Right lobe of liver (tissue), 6 donors: ENCODE measurements around the gene GPS1. TPM values are rescaled to one million over a fixed set of nuclear protein-coding genes. Genes with fewer than 3 reads are reported as not detected.

Source experiments
- ATAC-seq, 4 donors: fragments of 200-7000 bp; cut with Tn5 transposase; one replicate each; pipeline ENCODE4 v1.9.1; 2020; ENCODE audit warnings: mild to moderate bottlenecking in 4 of 4, moderate library complexity in 4 of 4
- DNase-seq, 3 donors: peaks; one replicate each; pipeline ENCODE4 v3.0.0-alpha.2; 2020
- H3K27ac ChIP-seq, 3 donors: fragments of 200-600 bp; one replicate each; pipeline ENCODE4 v1.8.0; 2022
- H3K27me3 ChIP-seq, 2 donors: fragments of 200-600 bp; one replicate each; pipeline ENCODE4 v1.8.0; 2022
- H3K36me3 ChIP-seq, 4 donors: fragments of 200-600 bp; sonication (generic) in 1 of 4; one replicate each; pipeline versions ENCODE4 v1.5.1 to v1.8.0; 2017 to 2022; ENCODE audit warnings: control low read depth in 1 of 4
- H3K4me1 ChIP-seq, 4 donors: fragments of 200-600 bp; sonication (generic) in 1 of 4; one replicate each; pipeline versions ENCODE4 v1.5.1 to v1.8.0; 2017 to 2022; ENCODE audit warnings: control low read depth in 1 of 4
- H3K4me3 ChIP-seq, 3 donors: fragments of 200-600 bp; one replicate each; pipeline ENCODE4 v1.8.0; 2022
- H3K9me3 ChIP-seq, 4 donors: fragments of 200-600 bp; sonication (generic) in 1 of 4; one replicate each; pipeline versions ENCODE4 v1.5.1 to v1.8.0; 2017 to 2022; ENCODE audit warnings: control low read depth in 1 of 4
- CTCF ChIP-seq, 4 donors: fragments of 200-600 bp in 3 of 4; fragments of 450-650 bp in 1 of 4; IDR thresholded peaks; one replicate each; pipeline versions ENCODE4 v1.5.1 to v1.8.0; 2016 to 2022; ENCODE audit warnings: antibody characterized with exemption in 4 of 4, mild to moderate bottlenecking in 2 of 4
- POLR2A ChIP-seq: fragments of 450-650 bp; IDR thresholded peaks from one replicate; pipeline ENCODE4 v1.6.1; 2017; ENCODE audit warnings: antibody characterized with exemption, mild to moderate bottlenecking
- WGBS: methylation state at CpG from one replicate; pipeline ENCODE4 v1.1.6; 2018; ENCODE audit warnings: low coverage, low lambda C conversion rate; ENCODE audit not compliant: insufficient coverage; ENCODE audit errors: missing lambda C conversion rate; 5-methylcytosine and 5-hydroxymethylcytosine counted together
- intact Hi-C, 2 donors: fragments of 100-400 bp; cut with DNase I; formaldehyde crosslinking; loops; one replicate each; pipeline versions ENCODE4 v1.11.2 to v1.14.1; 2022
- long read RNA-seq: library from polyadenylated mRNA; unstranded; transcript quantifications from one replicate; pipeline ENCODE4 v2.0.0, GENCODE V29; 2019
- total RNA-seq, 6 experiments: library from RNA; depleted of rRNA in 2 of 6; stranded (reverse); fragments of >200 nt in 2 of 6; fragmentation: NEBNext Ultra II Directional in 3 of 6; extraction: Animal tissue kit (Norgen Biotek cat#: 25700) in 3 of 6; gene quantifications; one replicate each; pipeline versions ENCODE4 v1.1.0 to v1.2.4, GENCODE V29; 2016 to 2023
- donor health status: DM: no; HTN: yes; CAD: no.
- donor health status: DM: no; HTN: no; CAD: no.
- donor health status: DM: no; HTN: no; CAD: no.
- donor health status: DM: no; HTN: yes; CAD: no.
- donor health status: DM: no; HTN: yes; CAD: no.

Gene GPS1
- 10 to 100 TPM; 46.5 to 93.5 (median 62.1) TPM for total RNA-seq
- long read RNA-seq, transcript GPS1-208 (13 exons, 1,874 nt), result major isoform, 7 of 16 reads
- long read RNA-seq, partial matches to known transcripts, result 3 of 16 reads
- long read RNA-seq, other reads (novel, unspliced or antisense), result 4 of 16 reads

DNA sequence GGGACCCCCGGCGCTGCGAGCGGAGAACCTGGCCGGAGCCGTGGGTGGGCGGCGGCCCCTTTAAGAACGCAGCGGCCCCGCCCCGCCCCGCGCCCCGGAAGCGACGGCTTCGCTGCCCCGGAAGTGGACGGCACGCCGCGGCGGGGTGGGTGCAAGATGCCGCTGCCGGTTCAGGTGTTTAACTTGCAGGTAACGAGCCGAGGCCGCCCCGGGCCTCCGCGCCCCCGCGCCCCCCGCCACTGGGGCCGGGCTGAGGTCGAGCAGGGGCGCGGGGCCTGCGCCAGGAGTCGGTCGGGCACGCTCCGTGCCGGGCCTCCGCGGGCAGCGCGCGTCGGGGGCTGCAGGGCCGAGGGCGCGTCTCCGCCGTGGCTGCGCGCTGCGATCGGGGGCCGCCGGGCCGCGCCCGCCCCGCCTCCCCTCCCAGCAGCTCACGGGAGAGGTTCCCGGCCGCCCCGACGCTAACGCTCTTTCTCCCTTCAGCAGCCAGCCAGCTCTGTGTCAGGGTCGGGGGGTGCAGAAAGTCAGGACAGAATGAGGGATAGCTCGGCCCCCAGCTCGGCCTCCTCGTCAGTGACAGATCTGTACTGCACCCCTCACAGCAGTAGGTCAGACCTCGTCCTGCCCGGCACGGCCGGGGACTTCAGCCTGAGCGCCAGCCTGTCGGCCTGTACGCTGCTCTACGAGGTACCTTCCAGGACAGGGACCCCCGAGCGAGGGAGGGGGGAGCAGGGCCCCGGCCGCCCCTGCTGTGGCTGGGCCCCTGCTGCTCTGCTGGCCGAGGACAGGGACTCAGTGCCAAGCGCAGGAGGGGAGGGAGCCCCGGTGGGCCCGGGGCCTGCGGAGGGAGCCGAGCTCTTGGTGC, at the start of gene GPS1, which contains the start of gene RFNG:
TSS of gene GPS1 (plus strand) at position 123 of the 862 bp plus-strand sequence. CDS start at position 157, 34 bp downstream.
TSS of gene RFNG (minus strand) at position 36 of the 862 bp plus-strand sequence. CDS start 45 bp downstream, outside the sequence.
- TF ChIP-seq POLR2A (peak; percentile 18), CTCF (IDR thresholded peaks at IDR 0.05) (no peak)
- intact Hi-C loops, result no loop called here
- peak within 1 kb of the TSS; percentile 62 to 79 (median 66) for H3K4me3 ChIP-seq
- H3K27ac ChIP-seq, result peak within 1 kb of the TSS in 2 of 3 donors; percentile 44 to 76
- no peaks in the 10 kb centered on the region for H3K27me3 ChIP-seq
- DNase-seq, result peak; percentile 83 to 85 (median 85)
- peaks cover 0 to 23% (median 11%) of the 10 kb centered on the region in 4 donors for H3K4me1 ChIP-seq
- ATAC-seq, result peak; percentile 64 to 73 (median 70)
- H3K36me3 ChIP-seq, result peaks cover 0 to 26% (median under 1%) of the 10 kb centered on the region in 4 donors
- no peaks in the 10 kb centered on the region for H3K9me3 ChIP-seq
- 0% methylated on average over 2 of the region's 94 CpGs for WGBS

- H3K4me1 ChIP-seq, result peaks cover 0 to 24% (median 9%) of the 10 kb centered on the region in 4 donors
- no peak overlapping the region for H3K27ac ChIP-seq
- ATAC-seq, result peak in 1 of 4 donors; percentile 12
- no peaks in the 10 kb centered on the region for H3K36me3 ChIP-seq
- intact Hi-C loops, result no loop called here
- no peak overlapping the region for H3K4me3 ChIP-seq
- DNase-seq, result no peak
- TF ChIP-seq POLR2A (no peak), CTCF (IDR thresholded peaks at IDR 0.05) (no peak)
- WGBS, result 64% methylated on average over 20 of the region's 53 CpGs
- H3K27me3 ChIP-seq, result no peaks in the 10 kb centered on the region
- no peaks in the 10 kb centered on the region for H3K9me3 ChIP-seq
These were observed 48.0 kb upstream of the GPS1 start for GRCh38 chr17:82003411-82004381.

- H3K9me3 ChIP-seq, result no peaks in the 10 kb centered on the region
- intact Hi-C loops, result no loop called here
- H3K27me3 ChIP-seq, result no peaks in the 10 kb centered on the region
- no peak overlapping the region for H3K4me3 ChIP-seq
- no peak for ATAC-seq
- DNase-seq, result no peak
- H3K36me3 ChIP-seq, result no peaks in the 10 kb centered on the region
- no peak overlapping the region for H3K27ac ChIP-seq
- WGBS, result 70% methylated on average over 3 of the region's 41 CpGs
- peaks cover 0 to 13% (median 6%) of the 10 kb centered on the region in 4 donors for H3K4me1 ChIP-seq
- TF ChIP-seq CTCF (IDR thresholded peaks at IDR 0.05) (no peak), POLR2A (no peak)
These were observed 46.9 kb upstream of the GPS1 start for GRCh38 chr17:82004517-82005455.
